ENCODE measurements around the gene FOXD2. TPM values are rescaled to one million over a fixed set of nuclear protein-coding genes. Genes with fewer than 3 reads are reported as not detected.

Gene FOXD2
- total RNA-seq, 1 experiment from 2014 or later: 0.17 TPM

- TF ChIP-seq CTCF (conservative IDR thresholded peaks at IDR 0.05; ENCODE audit: low read depth, low read length): no peak
- TF ChIP-seq EZH2 (IDR thresholded peaks at IDR 0.05; ENCODE audit: borderline replicate concordance, low read depth, low read length, poor library complexity, severe bottlenecking): no peak
These were observed 8.1 kb downstream of the FOXD2 start for GRCh38 chr1:47445823-47446550.

GRCh38 chr1:47448462-47449222 is 10.8 kb downstream of the FOXD2 start:
- DNase-seq (ENCODE audit: low spot score): no peak
- no peaks in the 10 kb centered on the region for H3K4me1 ChIP-seq (ENCODE audit: insufficient read depth, low read length, poor library complexity, severe bottlenecking)
- TF ChIP-seq CTCF (conservative IDR thresholded peaks at IDR 0.05; ENCODE audit: low read depth, low read length): no peak
- TF ChIP-seq EZH2 (IDR thresholded peaks at IDR 0.05; ENCODE audit: borderline replicate concordance, low read depth, low read length, poor library complexity, severe bottlenecking): no peak
- POLR2A ChIA-PET (ENCODE audit: low non-redundant PET): no interaction called here
- H3K9me3 ChIP-seq (ENCODE audit: low read depth, low read length, poor library complexity, severe bottlenecking): no peaks in the 10 kb centered on the region
- intact Hi-C loops (cut with micrococcal nuclease; ENCODE audit: unreplicated experiment): no loop called here
- no TSS peak for BruUV-seq (replicated peaks)
- H3K36me3 ChIP-seq (ENCODE audit: insufficient read depth, low read length, poor library complexity, severe bottlenecking): no peaks in the 10 kb centered on the region
- no peak overlapping the region for H3K4me3 ChIP-seq (ENCODE audit: low read depth, low read length, poor library complexity, severe bottlenecking)
- H3K27me3 ChIP-seq (replicated peaks; ENCODE audit: insufficient read depth, low read depth, low read length, poor library complexity): peaks cover 86% of the 10 kb centered on the region
- no peak overlapping the region for H3K27ac ChIP-seq (ENCODE audit: low read depth, low read length, poor library complexity, severe bottlenecking)
- CTCF ChIA-PET: interaction anchor here (0.6 kb wide), 2 partner anchors 11 to 278 kb away, joined by 3 read pairs; partner anchors contain the start of gene FOXD2

More at GRCh38 chr1:47445823-47446550, 8.1 kb downstream of the FOXD2 start:
- H3K4me1 ChIP-seq (ENCODE audit: insufficient read depth, low read length, poor library complexity, severe bottlenecking): no peaks in the 10 kb centered on the region
- CTCF ChIA-PET: interaction anchor here (0.7 kb wide), 1 partner anchor 8 kb away, joined by 3 read pairs; the partner anchor contains the start of gene FOXD2
- peaks cover 100% of the 10 kb centered on the region for H3K27me3 ChIP-seq (replicated peaks; ENCODE audit: insufficient read depth, low read depth, low read length, poor library complexity)
- POLR2A ChIA-PET (ENCODE audit: low non-redundant PET): no interaction called here
- no peaks in the 10 kb centered on the region for H3K36me3 ChIP-seq (ENCODE audit: insufficient read depth, low read length, poor library complexity, severe bottlenecking)
- intact Hi-C loops (cut with micrococcal nuclease; ENCODE audit: unreplicated experiment): no loop called here
- no TSS peak for BruUV-seq (replicated peaks)
- no peak overlapping the region for H3K27ac ChIP-seq (ENCODE audit: low read depth, low read length, poor library complexity, severe bottlenecking)
- H3K9me3 ChIP-seq (ENCODE audit: low read depth, low read length, poor library complexity, severe bottlenecking): no peaks in the 10 kb centered on the region
- DNase-seq (ENCODE audit: low spot score): no peak
- no peak overlapping the region for H3K4me3 ChIP-seq (ENCODE audit: low read depth, low read length, poor library complexity, severe bottlenecking)

- CTCF ChIA-PET: interaction anchor here (1.0 to 1.3 kb wide), 2 partner anchors 12 to 260 kb away, joined by 3 to 8 read pairs; partner anchors contain the start of gene FOXD2
- peak; percentile 58 for TF ChIP-seq CTCF (conservative IDR thresholded peaks at IDR 0.05; ENCODE audit: low read depth, low read length)
- TF ChIP-seq EZH2 (IDR thresholded peaks at IDR 0.05; ENCODE audit: borderline replicate concordance, low read depth, low read length, poor library complexity, severe bottlenecking): no peak
- BruUV-seq (replicated peaks): no TSS peak
- Histone ChIP-seq H3K4me1 (ENCODE audit: insufficient read depth, low read length, poor library complexity, severe bottlenecking) (no peaks in the 10 kb centered on the region), H3K27me3 (replicated peaks; ENCODE audit: insufficient read depth, low read depth, low read length, poor library complexity) (peaks cover 73% of the 10 kb centered on the region), H3K27ac (ENCODE audit: low read depth, low read length, poor library complexity, severe bottlenecking) (no peak overlapping the region), H3K36me3 (ENCODE audit: insufficient read depth, low read length, poor library complexity, severe bottlenecking) (no peaks in the 10 kb centered on the region), H3K9me3 (ENCODE audit: low read depth, low read length, poor library complexity, severe bottlenecking) (no peaks in the 10 kb centered on the region), H3K4me3 (ENCODE audit: low read depth, low read length, poor library complexity, severe bottlenecking) (no peak overlapping the region)
- intact Hi-C loops (cut with micrococcal nuclease; ENCODE audit: unreplicated experiment): no loop called here
- POLR2A ChIA-PET (ENCODE audit: low non-redundant PET): no interaction called here
- no peak for DNase-seq (ENCODE audit: low spot score)
These were observed 12.1 kb downstream of the FOXD2 start for GRCh38 chr1:47449822-47450552.
